ACC112 (cell line): ENCODE data around the gene FDXR.

Experiments used
- H2AFZ ChIP-seq: fragments of 200-600 bp; sonication (generic); one replicate; pipeline ENCODE4 v1.6.0; 2017; ENCODE audit warnings: antibody characterized with exemption, low read length; ENCODE audit not compliant: unreplicated experiment
- H3K27ac ChIP-seq: fragments of 200-600 bp; sonication (generic); 2 replicates; pipeline ENCODE4 v1.5.1; 2014; ENCODE audit warnings: low read depth, mild to moderate bottlenecking, antibody characterized with exemption, low read length, moderate library complexity
- H3K27me3 ChIP-seq: fragments of 200-600 bp; sonication (generic); 2 replicates; pipeline ENCODE4 v1.6.1; 2014; ENCODE audit warnings: mild to moderate bottlenecking, antibody characterized with exemption, low read length, moderate library complexity, mixed read lengths; ENCODE audit not compliant: insufficient read depth
- H3K36me3 ChIP-seq: fragments of 200-600 bp; sonication (generic); 2 replicates; pipeline ENCODE4 v1.6.1; 2016; ENCODE audit warnings: mild to moderate bottlenecking, antibody characterized with exemption, low read length, moderate library complexity, mixed read lengths; ENCODE audit not compliant: insufficient read depth
- H3K4me1 ChIP-seq: fragments of 200-600 bp; sonication (generic); one replicate; pipeline ENCODE4 v1.6.1; 2016; ENCODE audit warnings: low read length, mixed read lengths; ENCODE audit not compliant: insufficient read depth, unreplicated experiment, control insufficient read depth
- H3K4me3 ChIP-seq: fragments of 200-600 bp; sonication (generic); 2 replicates; pipeline ENCODE4 v1.5.1; 2014; ENCODE audit warnings: mild to moderate bottlenecking, low read depth, low read length
- H3K79me2 ChIP-seq: fragments of 200-600 bp; sonication (generic); one replicate; pipeline ENCODE4 v1.6.0; 2016; ENCODE audit warnings: low read length; ENCODE audit not compliant: control insufficient read depth, unreplicated experiment, insufficient read depth

The FDXR gene

DNA sequence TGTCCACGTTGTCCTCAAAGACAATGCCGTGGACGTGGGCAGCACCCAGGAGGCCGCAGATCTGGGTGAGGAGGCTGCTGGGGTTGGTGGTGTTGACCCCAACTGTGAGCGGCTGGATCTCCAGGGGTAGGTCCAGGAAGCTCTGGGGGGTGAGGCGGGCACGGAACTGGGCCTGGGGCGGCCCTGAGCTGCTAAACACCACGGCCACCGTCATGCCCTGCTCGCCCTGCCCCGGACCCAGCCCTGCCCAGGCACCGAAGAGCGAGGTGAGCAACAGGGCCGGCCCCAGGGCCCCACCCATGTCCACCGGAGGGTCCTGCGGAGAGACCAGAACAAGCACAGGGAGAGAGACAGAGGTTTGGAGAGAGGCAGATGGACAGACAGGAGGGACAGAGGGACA, 18.0 kb downstream of the FDXR start:
- no peaks in the 10 kb centered on the region for H3K79me2 ChIP-seq
- peaks cover 83% of the 10 kb centered on the region for H3K27me3 ChIP-seq
- no peak overlapping the region for H3K4me3 ChIP-seq
- no peak overlapping the region for H3K27ac ChIP-seq
- H3K4me1 ChIP-seq: no peaks in the 10 kb centered on the region
- no peak overlapping the region for H2AFZ ChIP-seq
- no peaks in the 10 kb centered on the region for H3K36me3 ChIP-seq

GRCh38 chr17:74853669-74854068, 19.1 kb downstream of the FDXR start:
- H2AFZ ChIP-seq: no peak overlapping the region
- no peak overlapping the region for H3K27ac ChIP-seq
- no peaks in the 10 kb centered on the region for H3K4me1 ChIP-seq
- no peaks in the 10 kb centered on the region for H3K36me3 ChIP-seq
- H3K27me3 ChIP-seq: peaks cover 72% of the 10 kb centered on the region
- no peak overlapping the region for H3K4me3 ChIP-seq
- H3K79me2 ChIP-seq: no peaks in the 10 kb centered on the region

- Histone ChIP-seq H3K27ac (no peak overlapping the region), H3K4me1 (no peaks in the 10 kb centered on the region), H3K79me2 (no peaks in the 10 kb centered on the region), H3K4me3 (peak overlapping the region; percentile 59), H3K36me3 (no peaks in the 10 kb centered on the region), H3K27me3 (peaks cover 69% of the 10 kb centered on the region), H2AFZ (no peak overlapping the region)
These were observed 19.8 kb downstream of the FDXR start for GRCh38 chr17:74853048-74853397.

GRCh38 chr17:74852237-74853047, 20.4 kb downstream of the FDXR start:
- no peaks in the 10 kb centered on the region for H3K79me2 ChIP-seq
- no peak overlapping the region for H3K27ac ChIP-seq
- no peak overlapping the region for H2AFZ ChIP-seq
- no peaks in the 10 kb centered on the region for H3K36me3 ChIP-seq
- no peaks in the 10 kb centered on the region for H3K4me1 ChIP-seq
- H3K27me3 ChIP-seq: peaks cover 63% of the 10 kb centered on the region
- peak overlapping the region; percentile 59 for H3K4me3 ChIP-seq

- Histone ChIP-seq H2AFZ (no peak overlapping the region), H3K4me3 (0 out of 2 replicates have a peak overlapping the region, but pooled peaks have one; percentile 59), H3K27me3 (peaks cover 56% of the 10 kb centered on the region), H3K4me1 (no peaks in the 10 kb centered on the region), H3K27ac (no peak overlapping the region), H3K79me2 (no peaks in the 10 kb centered on the region), H3K36me3 (no peaks in the 10 kb centered on the region)
These were observed 21.1 kb downstream of the FDXR start for GRCh38 chr17:74851612-74852236.

DNA sequence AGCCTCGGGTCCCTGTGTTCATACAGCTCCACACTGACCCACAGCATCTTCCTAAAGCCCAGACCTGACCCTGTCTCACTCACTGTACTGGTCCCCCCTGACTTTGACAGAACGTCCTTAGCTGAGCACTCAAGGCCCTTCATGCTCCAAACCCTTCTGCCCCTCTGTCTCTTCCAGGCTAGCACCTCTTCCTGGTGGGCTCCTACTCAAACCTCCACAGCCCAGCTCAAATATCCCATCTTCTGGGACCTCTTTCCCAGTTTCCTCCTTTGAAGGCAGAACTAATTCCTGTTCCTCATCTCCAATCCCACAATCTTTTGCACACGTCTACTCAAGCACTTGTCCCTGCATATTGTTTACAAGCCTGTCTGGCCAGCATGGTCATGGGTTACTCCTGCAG, 21.9 kb downstream of the FDXR start:
- Histone ChIP-seq H3K27me3 (peaks cover 51% of the 10 kb centered on the region), H3K36me3 (no peaks in the 10 kb centered on the region), H3K27ac (no peak overlapping the region)

DNA sequence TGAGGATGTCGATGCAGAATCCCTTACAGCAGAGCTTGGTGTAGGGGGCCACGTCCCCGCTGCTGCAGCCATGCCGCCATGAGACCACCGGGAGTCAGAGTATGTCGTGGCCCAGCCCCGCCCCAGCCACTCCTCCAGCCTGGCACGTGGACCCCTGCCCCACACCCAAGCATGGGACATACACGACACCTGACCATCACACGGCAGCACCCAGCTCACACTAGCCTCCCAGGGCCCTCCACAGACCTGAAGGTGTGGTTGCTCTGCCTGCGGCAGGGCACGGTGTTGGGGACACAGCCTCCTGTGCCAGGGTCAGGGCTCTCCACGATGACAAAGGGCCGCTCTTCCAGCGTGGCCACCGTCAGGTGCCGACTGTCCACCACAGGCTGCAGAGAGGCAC, 22.5 kb downstream of the FDXR start:
- Histone ChIP-seq H3K79me2 (no peaks in the 10 kb centered on the region), H3K4me3 (no peak overlapping the region), H3K27me3 (peaks cover 47% of the 10 kb centered on the region), H3K36me3 (no peaks in the 10 kb centered on the region), H3K4me1 (no peaks in the 10 kb centered on the region), H3K27ac (no peak overlapping the region), H2AFZ (no peak overlapping the region)

More for the DNA sequence above, 21.9 kb downstream of the FDXR start:
- no peaks in the 10 kb centered on the region for H3K79me2 ChIP-seq
- H3K4me1 ChIP-seq: no peaks in the 10 kb centered on the region
- H3K4me3 ChIP-seq: no peak overlapping the region
- H2AFZ ChIP-seq: no peak overlapping the region

GRCh38 chr17:74848656-74849399, 24.0 kb downstream of the FDXR start:
- H3K4me1 ChIP-seq: no peaks in the 10 kb centered on the region
- no peak overlapping the region for H3K4me3 ChIP-seq
- H2AFZ ChIP-seq: no peak overlapping the region
- no peak overlapping the region for H3K27ac ChIP-seq
- H3K36me3 ChIP-seq: no peaks in the 10 kb centered on the region
- peaks cover 34% of the 10 kb centered on the region for H3K27me3 ChIP-seq
- no peaks in the 10 kb centered on the region for H3K79me2 ChIP-seq

DNA sequence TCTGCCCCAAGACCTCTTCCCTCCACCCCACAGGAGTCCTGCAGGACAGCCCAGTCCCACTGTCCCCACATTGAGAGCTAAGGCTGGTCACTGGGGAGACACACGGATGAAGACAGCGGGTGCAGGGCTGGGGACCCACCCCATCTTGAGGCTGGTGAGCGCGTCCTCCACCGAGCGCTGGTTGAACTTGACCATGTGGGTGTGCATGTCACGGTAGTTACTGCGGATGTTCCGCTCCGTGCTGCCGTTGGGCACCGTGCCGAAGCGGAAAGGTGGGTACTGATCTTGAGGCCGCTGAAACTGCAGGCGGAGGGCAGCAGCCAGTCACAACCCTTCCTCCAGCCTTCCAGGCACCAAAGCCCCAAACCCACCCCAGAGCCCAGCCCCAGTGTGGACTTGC, 26.2 kb downstream of the FDXR start:
- Histone ChIP-seq H2AFZ (no peak overlapping the region), H3K36me3 (no peaks in the 10 kb centered on the region), H3K4me1 (no peaks in the 10 kb centered on the region), H3K27ac (no peak overlapping the region), H3K79me2 (no peaks in the 10 kb centered on the region), H3K27me3 (peaks cover 18% of the 10 kb centered on the region), H3K4me3 (no peak overlapping the region)

GRCh38 chr17:74843352-74843627, 29.5 kb downstream of the FDXR start:
- Histone ChIP-seq H3K4me1 (no peaks in the 10 kb centered on the region), H2AFZ (no peak overlapping the region), H3K27ac (no peak overlapping the region), H3K4me3 (no peak overlapping the region), H3K79me2 (no peaks in the 10 kb centered on the region), H3K27me3 (peaks cover 6% of the 10 kb centered on the region; the same call in 1 of the 2 replicates), H3K36me3 (no peaks in the 10 kb centered on the region)
